Activated T-cell treated with anti-CD3 and anti-CD28 coated beads, Interleukin-2, amount 50 U/mL, for 24 hours (primary cell): ENCODE results near the gene CNN1.
"Not testable (repeated sequence)": the region's sequence is repeated elsewhere in the genome, so short reads cannot be mapped to it uniquely, and the experiment has no call there.

ENCODE experiments used
- DNase-seq: peaks from one replicate; pipeline ENCODE4 v3.0.0-alpha.2; 2020
- H3K27ac Mint-ChIP-seq: 2 replicates; pipeline ENCODE4 v1.8.0; 2020; ENCODE audit warnings: mild to moderate bottlenecking, mixed read lengths
- H3K27me3 Mint-ChIP-seq: 2 replicates; pipeline ENCODE4 v1.8.0; 2020; ENCODE audit warnings: mixed read lengths
- H3K36me3 Mint-ChIP-seq: 2 replicates; pipeline ENCODE4 v1.8.0; 2020; ENCODE audit warnings: low read depth, mixed read lengths
- H3K4me1 Mint-ChIP-seq: 2 replicates; pipeline ENCODE4 v1.8.0; 2020; ENCODE audit warnings: low read depth, mixed read lengths
- H3K4me3 Mint-ChIP-seq: 2 replicates; pipeline ENCODE4 v1.8.0; 2020; ENCODE audit warnings: mild to moderate bottlenecking, moderate library complexity, mixed read lengths
- H3K9me3 Mint-ChIP-seq: 2 replicates; pipeline ENCODE4 v1.8.0; 2020; ENCODE audit warnings: mixed read lengths

The CNN1 gene

GRCh38 chr19:11549386-11549953, 10.8 kb downstream of the CNN1 start:
- Mint-ChIP-seq H3K36me3 (peaks cover 32% of the 10 kb centered on the region), H3K4me3 (no peak overlapping the region), H3K4me1 (peaks cover 8% of the 10 kb centered on the region), H3K9me3 (no peaks in the 10 kb centered on the region), H3K27ac (no peak overlapping the region), H3K27me3 (no peaks in the 10 kb centered on the region)
- DNase-seq, result no peak

GRCh38 chr19:11550265-11550664, 11.6 kb downstream of the CNN1 start:
- no peaks in the 10 kb centered on the region for H3K27me3 Mint-ChIP-seq
- peaks cover 35% of the 10 kb centered on the region for H3K36me3 Mint-ChIP-seq
- peaks cover 10% of the 10 kb centered on the region for H3K4me1 Mint-ChIP-seq
- no peak for DNase-seq
- H3K4me3 Mint-ChIP-seq, result no peak overlapping the region
- no peaks in the 10 kb centered on the region for H3K9me3 Mint-ChIP-seq
- H3K27ac Mint-ChIP-seq, result no peak overlapping the region

DNA sequence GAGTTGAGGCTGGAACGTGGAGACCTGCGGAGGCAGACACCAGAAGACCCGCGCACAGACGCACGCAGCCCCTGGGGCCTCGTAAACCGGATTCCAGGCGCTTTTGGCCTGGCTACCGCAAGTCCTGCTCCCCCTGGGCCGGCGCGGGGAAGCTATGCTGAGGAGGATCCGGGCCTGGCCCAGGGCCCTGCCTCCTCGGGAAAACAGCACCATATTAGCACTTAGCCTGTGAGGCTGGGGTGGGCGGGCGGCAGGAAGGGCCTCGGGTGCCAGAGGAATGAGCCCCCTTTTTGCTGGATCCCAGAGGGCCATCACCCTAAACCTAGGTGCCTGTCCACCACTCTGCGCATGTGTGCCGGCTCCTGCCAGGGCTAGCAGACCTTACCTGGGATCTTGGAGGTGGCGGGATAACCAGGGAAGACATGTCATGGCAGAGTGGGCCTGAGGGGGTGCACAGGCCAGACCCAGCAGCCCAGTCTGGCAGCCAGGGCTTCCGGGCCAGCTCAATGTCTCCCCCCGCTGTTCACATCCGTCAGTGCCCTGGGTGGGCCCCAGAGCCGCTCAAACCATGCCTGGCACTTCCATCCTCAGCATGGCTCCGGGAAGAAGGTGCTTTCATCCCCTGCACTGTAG, 13.1 kb downstream of the CNN1 start:
- Mint-ChIP-seq H3K36me3 (peaks cover 48% of the 10 kb centered on the region), H3K27me3 (no peaks in the 10 kb centered on the region), H3K27ac (no peak overlapping the region), H3K4me3 (no peak overlapping the region), H3K9me3 (no peaks in the 10 kb centered on the region), H3K4me1 (peaks cover 20% of the 10 kb centered on the region)
- no peak for DNase-seq

- peaks cover 54% of the 10 kb centered on the region for H3K36me3 Mint-ChIP-seq
- no peaks in the 10 kb centered on the region for H3K27me3 Mint-ChIP-seq
- H3K4me3 Mint-ChIP-seq, result no peak overlapping the region
- no peak for DNase-seq
- H3K27ac Mint-ChIP-seq, result no peak overlapping the region
- H3K9me3 Mint-ChIP-seq, result no peaks in the 10 kb centered on the region
- peaks cover 28% of the 10 kb centered on the region for H3K4me1 Mint-ChIP-seq
Measured at GRCh38 chr19:11552666-11553372, 14.2 kb downstream of the CNN1 start.

DNA sequence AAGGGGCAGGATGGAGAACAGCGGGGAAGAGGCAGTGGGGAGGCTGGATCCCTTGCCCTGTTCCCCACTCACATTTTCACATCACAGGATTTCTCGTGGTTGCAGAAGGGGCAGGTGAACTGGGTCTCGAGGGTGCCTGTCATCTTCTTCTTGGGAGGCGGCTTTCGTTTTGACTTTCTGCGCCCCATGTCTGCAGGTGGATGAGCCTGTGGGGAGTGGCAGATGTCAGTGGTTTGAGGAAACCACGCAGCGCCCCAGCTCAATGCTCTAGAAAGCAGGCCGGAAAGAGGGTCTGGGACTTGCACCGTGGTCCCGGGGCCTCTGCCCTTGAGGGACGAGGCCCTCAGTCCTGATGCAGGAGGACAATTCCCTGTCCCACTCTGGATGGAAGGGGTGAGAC, 15.5 kb downstream of the CNN1 start:
- Mint-ChIP-seq H3K9me3 (no peaks in the 10 kb centered on the region), H3K27ac (peak overlapping the region; percentile 69), H3K4me3 (no peak overlapping the region), H3K27me3 (no peaks in the 10 kb centered on the region), H3K4me1 (peaks cover 33% of the 10 kb centered on the region), H3K36me3 (peaks cover 66% of the 10 kb centered on the region)
- DNase-seq, result no peak

GRCh38 chr19:11555246-11555645, 16.6 kb downstream of the CNN1 start:
- H3K27ac Mint-ChIP-seq, result peak overlapping the region; percentile 30
- DNase-seq, result no peak
- no peaks in the 10 kb centered on the region for H3K9me3 Mint-ChIP-seq
- peaks cover 37% of the 10 kb centered on the region for H3K4me1 Mint-ChIP-seq
- no peak overlapping the region for H3K4me3 Mint-ChIP-seq
- no peaks in the 10 kb centered on the region for H3K27me3 Mint-ChIP-seq
- H3K36me3 Mint-ChIP-seq, result peaks cover 70% of the 10 kb centered on the region

GRCh38 chr19:11556634-11557420, 18.2 kb downstream of the CNN1 start:
- Mint-ChIP-seq H3K9me3 (no peaks in the 10 kb centered on the region), H3K27me3 (no peaks in the 10 kb centered on the region), H3K4me1 (peaks cover 46% of the 10 kb centered on the region), H3K27ac (peak overlapping the region; percentile 53), H3K36me3 (peaks cover 68% of the 10 kb centered on the region), H3K4me3 (peak overlapping the region; percentile 88)
- no peak for DNase-seq

DNA sequence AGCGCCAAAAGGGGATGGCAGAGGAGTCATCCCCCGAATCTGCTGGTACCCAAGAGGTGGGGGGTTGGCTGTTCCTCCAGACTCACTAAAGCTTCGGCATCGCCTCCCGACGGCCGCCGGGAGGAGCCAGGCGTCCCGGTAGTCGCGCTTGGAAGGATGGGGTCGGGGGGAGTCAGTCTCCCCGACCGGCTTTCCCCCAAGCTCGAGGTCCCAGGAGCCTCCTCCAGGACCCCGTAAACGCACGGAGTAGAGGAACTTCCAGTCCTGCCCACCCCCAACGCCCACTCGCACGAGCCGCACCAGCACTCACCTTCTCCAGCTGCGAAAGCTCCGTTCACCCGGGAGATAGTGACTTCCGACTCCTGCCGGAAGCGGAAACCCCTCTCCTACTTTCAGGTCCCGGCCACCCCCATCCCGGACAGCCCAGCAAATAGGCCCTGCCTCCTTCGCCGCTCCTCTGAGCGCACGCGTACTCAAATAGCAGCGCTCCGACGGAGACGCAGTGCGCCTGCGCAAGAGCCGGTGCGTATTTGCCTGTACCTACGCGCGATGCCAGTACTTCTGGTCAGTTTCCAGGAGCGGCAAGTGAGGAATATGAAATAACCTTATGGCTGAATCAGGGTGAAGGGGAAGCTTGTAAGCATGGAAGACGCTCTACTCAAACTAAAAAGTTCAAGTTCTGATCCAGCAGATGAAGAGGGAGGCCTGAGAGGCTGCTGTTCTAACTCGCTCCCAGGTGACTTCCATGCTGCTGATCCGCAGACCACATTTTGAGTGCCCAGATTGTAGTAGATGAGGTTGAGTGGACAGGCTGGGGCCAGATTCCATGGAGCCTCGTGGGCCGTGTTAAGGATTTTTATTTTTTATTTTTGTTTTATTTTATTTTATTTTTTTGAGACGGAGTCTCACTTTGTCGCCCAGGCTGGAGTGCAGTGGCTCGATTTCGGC, 20.5 kb downstream of the CNN1 start, which contains the start of gene ELOF1:
Gene ELOF1, minus strand, starts transcription at position 350 of the 948 bp plus-strand sequence. CDS start 4,883 bp downstream, outside the sequence.
- Mint-ChIP-seq H3K4me1 (peaks cover 47% of the 10 kb centered on the region), H3K4me3 (peak within 1 kb of the TSS; percentile 88), H3K9me3 (no peaks in the 10 kb centered on the region), H3K27me3 (no peaks in the 10 kb centered on the region), H3K36me3 (peaks cover 45% of the 10 kb centered on the region), H3K27ac (peak within 1 kb of the TSS; percentile 94)
- peak; percentile 94 for DNase-seq

GRCh38 chr19:11560404-11561051, 21.9 kb downstream of the CNN1 start:
- Mint-ChIP-seq H3K4me3 (peak overlapping the region; percentile 88), H3K9me3 (no peaks in the 10 kb centered on the region), H3K27me3 (no peaks in the 10 kb centered on the region), H3K27ac (peak overlapping the region; percentile 90), H3K36me3 (peaks cover 36% of the 10 kb centered on the region), H3K4me1 (peaks cover 40% of the 10 kb centered on the region)
- no peak for DNase-seq

GRCh38 chr19:11563532-11563931, 24.9 kb downstream of the CNN1 start:
- H3K27me3 Mint-ChIP-seq, result no peaks in the 10 kb centered on the region
- peaks cover 17% of the 10 kb centered on the region for H3K36me3 Mint-ChIP-seq
- H3K27ac Mint-ChIP-seq, result no peak overlapping the region
- H3K4me3 Mint-ChIP-seq, result no peak overlapping the region
- DNase-seq, result no peak
- H3K4me1 Mint-ChIP-seq, result peaks cover 23% of the 10 kb centered on the region
- no peaks in the 10 kb centered on the region for H3K9me3 Mint-ChIP-seq

- H3K27me3 Mint-ChIP-seq, H3K27ac Mint-ChIP-seq, H3K4me3 Mint-ChIP-seq, DNase-seq, H3K9me3 Mint-ChIP-seq: not testable (repeated sequence)
- Mint-ChIP-seq H3K36me3 (peaks cover 10% of the 10 kb centered on the region), H3K4me1 (peaks cover 22% of the 10 kb centered on the region)
Measured at GRCh38 chr19:11564082-11564807, 25.6 kb downstream of the CNN1 start.

DNA sequence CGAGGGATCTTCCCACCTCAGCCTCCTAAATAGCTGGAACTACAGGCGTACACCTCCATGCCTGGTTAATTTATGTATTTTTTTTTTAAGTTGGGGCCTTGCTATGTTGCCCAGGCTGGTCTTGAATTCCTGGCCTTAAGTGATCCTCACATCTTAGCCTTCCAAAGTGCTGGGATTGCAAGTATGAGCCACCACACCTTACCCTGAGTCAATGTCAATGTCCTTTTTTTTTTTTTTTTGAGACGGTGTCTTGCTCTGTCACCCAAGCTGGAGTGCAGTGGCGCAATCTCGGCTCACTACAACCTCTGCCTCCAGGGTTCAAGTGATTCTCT, 27.0 kb downstream of the CNN1 start:
- H3K4me1 Mint-ChIP-seq, result peaks cover 15% of the 10 kb centered on the region
- H3K4me3 Mint-ChIP-seq, H3K9me3 Mint-ChIP-seq, H3K36me3 Mint-ChIP-seq, H3K27ac Mint-ChIP-seq, DNase-seq, H3K27me3 Mint-ChIP-seq: not testable (repeated sequence)

GRCh38 chr19:11566164-11566563, 27.5 kb downstream of the CNN1 start:
- Mint-ChIP-seq H3K4me3 (no peak overlapping the region), H3K27me3 (no peaks in the 10 kb centered on the region), H3K36me3 (peaks cover 3% of the 10 kb centered on the region), H3K27ac (no peak overlapping the region), H3K9me3 (no peaks in the 10 kb centered on the region), H3K4me1 (peaks cover 11% of the 10 kb centered on the region)
- DNase-seq, result no peak
